Lung (tissue), 12 donors: ENCODE measurements around the gene RADIL. TPM values are rescaled to one million over a fixed set of nuclear protein-coding genes. Genes with fewer than 3 reads are reported as not detected.

Experiments used
- ATAC-seq: fragments of 200-7000 bp; cut with Tn5 transposase; one replicate; pipeline ENCODE4 v1.9.1; 2020; ENCODE audit warnings: moderate number of reproducible peaks; ENCODE audit not compliant: insufficient read depth, low FRiP score
- DNase-seq, 3 donors: peaks; one replicate each; pipeline ENCODE4 v3.0.0-alpha.2; 2013 to 2017
- H3K27ac ChIP-seq, 2 donors: one replicate each; pipeline ENCODE4 v1.5.1; 2013; ENCODE audit warnings: mild to moderate bottlenecking in 2 of 2, moderate library complexity in 2 of 2, control low read depth in 1 of 2, inconsistent platforms in 1 of 2, low read depth in 1 of 2, low read length in 1 of 2
- H3K27me3 ChIP-seq, 3 donors: one replicate each; pipeline ENCODE4 v1.5.1; 2013; ENCODE audit warnings: low read length in 2 of 3; ENCODE audit not compliant: control insufficient read depth in 3 of 3, insufficient read depth in 3 of 3
- H3K36me3 ChIP-seq, 4 donors: one replicate each; pipeline ENCODE4 v1.5.1; 2013; ENCODE audit warnings: low read length in 4 of 4, mild to moderate bottlenecking in 1 of 4, moderate library complexity in 1 of 4; ENCODE audit not compliant: control insufficient read depth in 4 of 4, insufficient read depth in 4 of 4
- H3K4me1 ChIP-seq, 5 donors: one replicate each; pipeline ENCODE4 v1.5.1; 2013; ENCODE audit warnings: low read length in 5 of 5, mild to moderate bottlenecking in 2 of 5, moderate library complexity in 1 of 5; ENCODE audit not compliant: control insufficient read depth in 5 of 5, insufficient read depth in 5 of 5
- H3K4me3 ChIP-seq: one replicate; pipeline ENCODE4 v1.5.1; 2013; ENCODE audit warnings: mild to moderate bottlenecking, control low read depth, moderate library complexity
- H3K9ac ChIP-seq, 2 donors: one replicate each; pipeline ENCODE4 v1.5.1; 2013; ENCODE audit warnings: low read length in 2 of 2, control low read depth in 1 of 2; ENCODE audit not compliant: insufficient read depth in 1 of 2
- H3K9me3 ChIP-seq, 4 donors: one replicate each; pipeline ENCODE4 v1.5.1; 2013; ENCODE audit warnings: low read length in 3 of 4, mild to moderate bottlenecking in 1 of 4, moderate library complexity in 1 of 4; ENCODE audit not compliant: control insufficient read depth in 4 of 4, insufficient read depth in 3 of 4
- CTCF ChIP-seq: IDR thresholded peaks from 2 replicates; pipeline ENCODE4 v1.5.1; 2012; ENCODE audit warnings: mild to moderate bottlenecking; ENCODE audit errors: control extremely low read depth, extremely low read depth
- WGBS, 2 donors: extraction: QIAGEN DNeasy Blood & Tissue Kit; methylation state at CpG; one replicate each; pipeline ENCODE4 v1.1.7; 2013; 5-methylcytosine and 5-hydroxymethylcytosine counted together
- polyA plus RNA-seq, 2 donors: library from polyadenylated mRNA; stranded (reverse); fragments of 200-250 nt; gene quantifications; one replicate each; pipeline ENCODE4 v1.2.1, GENCODE V29; 2013
- total RNA-seq, 2 donors: library from RNA; depleted of rRNA in 1 of 2; stranded (reverse); fragments of >200 nt in 1 of 2; gene quantifications; one replicate each; pipeline ENCODE4 v1.2.1, GENCODE V29; 2014 to 2021
- donor health status: control.
- donor health status: control.
- donor health status: Bipolar disorder and iron deficiency.
- donor health status: healthy.
- donor health status: DM: yes; HTN: yes; CAD: no.

The RADIL gene
- total and polyA plus RNA-seq, 4 donors, result 3.7 to 9.3 (median 6.3) TPM

GRCh38 chr7:4832711-4833110 is 50.8 kb downstream of the RADIL start:
- Histone ChIP-seq H3K4me1 (peaks cover 0 to 10% (median 4%) of the 10 kb centered on the region in 5 donors), H3K27ac (no peak overlapping the region), H3K27me3 (no peaks in the 10 kb centered on the region), H3K4me3 (no peak overlapping the region), H3K9ac (no peak overlapping the region), H3K36me3 (peaks cover 0 to 12% (median 7%) of the 10 kb centered on the region in 4 donors), H3K9me3 (no peaks in the 10 kb centered on the region)
- no peak for TF ChIP-seq CTCF
- ATAC-seq, result no peak
- 96 to 97% methylated on average over 16 of the region's 16 CpGs for WGBS, 2 donors
- peak in 1 of 3 donors; percentile 9 for DNase-seq

GRCh38 chr7:4831723-4832495 is 51.6 kb downstream of the RADIL start:
- H3K9ac ChIP-seq, result no peak overlapping the region
- WGBS, 2 donors, result 77 to 87% methylated on average over 17 of the region's 17 CpGs
- peaks cover 0 to 2% (median 0%) of the 10 kb centered on the region in 5 donors for H3K4me1 ChIP-seq
- DNase-seq (no peak), ATAC-seq (no peak)
- H3K4me3 ChIP-seq, result no peak overlapping the region
- no peaks in the 10 kb centered on the region for H3K27me3 ChIP-seq
- no peaks in the 10 kb centered on the region for H3K9me3 ChIP-seq
- TF ChIP-seq CTCF, result no peak
- H3K36me3 ChIP-seq, result peaks cover 0 to 12% (median 7%) of the 10 kb centered on the region in 4 donors
- no peak overlapping the region for H3K27ac ChIP-seq

GRCh38 chr7:4830176-4830575 is 53.3 kb downstream of the RADIL start:
- H3K9me3 ChIP-seq, result no peaks in the 10 kb centered on the region
- TF ChIP-seq CTCF, result peak; percentile 89

More at GRCh38 chr7:4830176-4830575, 53.3 kb downstream of the RADIL start:
- Histone ChIP-seq H3K4me3 (no peak overlapping the region), H3K27me3 (no peaks in the 10 kb centered on the region), H3K36me3 (peaks cover 0 to 10% (median 7%) of the 10 kb centered on the region in 4 donors), H3K9ac (no peak overlapping the region), H3K4me1 (no peaks in the 10 kb centered on the region), H3K27ac (no peak overlapping the region)
- ATAC-seq (peak; percentile 71), DNase-seq (peak; percentile 90 to 92 (median 90))
- WGBS, 2 donors, result 35 to 39% methylated on average over 14 of the region's 14 CpGs
